PFSK-1 (cell line): Measurements from ENCODE around the gene DIP2B.

ENCODE experiments used
- POLR2AphosphoS5 ChIP-seq: IDR thresholded peaks from 2 replicates; pipeline ENCODE4 v1.6.1; 2012; ENCODE audit warnings: low read depth, mild to moderate bottlenecking, control low read depth, low read length, moderate library complexity
- SIN3A ChIP-seq: IDR thresholded peaks from 2 replicates; pipeline ENCODE4 v1.6.1; 2012; ENCODE audit warnings: mild to moderate bottlenecking, low read length, moderate library complexity, borderline replicate concordance; ENCODE audit not compliant: insufficient read depth

DNA sequence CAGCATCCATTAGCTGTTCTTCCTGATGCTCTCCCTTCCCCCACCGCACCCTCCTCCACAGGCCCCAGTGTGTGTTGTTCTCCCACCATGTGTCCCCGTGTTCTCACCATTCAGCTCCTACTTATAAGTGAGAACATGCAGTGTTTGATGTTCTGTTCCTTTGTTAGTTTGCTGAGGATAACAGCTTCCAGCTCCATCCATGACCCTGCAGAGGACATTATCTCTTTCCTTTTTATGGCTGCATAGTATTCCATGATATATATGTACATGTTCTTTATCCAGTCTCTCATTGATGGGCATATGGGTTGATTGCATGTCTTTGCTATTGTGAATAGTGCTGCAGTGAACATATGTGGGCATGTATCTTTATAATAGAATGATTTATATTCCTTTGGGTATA lies 268.1 kb downstream of the DIP2B start:
- no peak for TF ChIP-seq POLR2AphosphoS5
- no peak for TF ChIP-seq SIN3A
